Uterus (tissue), 2 donors: ENCODE results near the gene SKP1.

Experiments
- POLR2A ChIP-seq, 2 donors: fragments of 450-650 bp; IDR thresholded peaks; one replicate each; pipeline ENCODE4 v1.6.1; 2016; ENCODE audit warnings: antibody characterized with exemption in 2 of 2, mild to moderate bottlenecking in 1 of 2, moderate library complexity in 1 of 2
- TF ChIP-seq, protein P1 (sequence below), 4 experiments: fragments of 200-600 bp in 2 of 4; fragments of 450-650 bp in 2 of 4; sonication (generic) in 2 of 4; IDR thresholded peaks; one replicate each; pipeline ENCODE4 v1.5.1; 2016 to 2019; ENCODE audit warnings: antibody characterized with exemption in 4 of 4, mild to moderate bottlenecking in 2 of 4, moderate library complexity in 1 of 4

DNA sequence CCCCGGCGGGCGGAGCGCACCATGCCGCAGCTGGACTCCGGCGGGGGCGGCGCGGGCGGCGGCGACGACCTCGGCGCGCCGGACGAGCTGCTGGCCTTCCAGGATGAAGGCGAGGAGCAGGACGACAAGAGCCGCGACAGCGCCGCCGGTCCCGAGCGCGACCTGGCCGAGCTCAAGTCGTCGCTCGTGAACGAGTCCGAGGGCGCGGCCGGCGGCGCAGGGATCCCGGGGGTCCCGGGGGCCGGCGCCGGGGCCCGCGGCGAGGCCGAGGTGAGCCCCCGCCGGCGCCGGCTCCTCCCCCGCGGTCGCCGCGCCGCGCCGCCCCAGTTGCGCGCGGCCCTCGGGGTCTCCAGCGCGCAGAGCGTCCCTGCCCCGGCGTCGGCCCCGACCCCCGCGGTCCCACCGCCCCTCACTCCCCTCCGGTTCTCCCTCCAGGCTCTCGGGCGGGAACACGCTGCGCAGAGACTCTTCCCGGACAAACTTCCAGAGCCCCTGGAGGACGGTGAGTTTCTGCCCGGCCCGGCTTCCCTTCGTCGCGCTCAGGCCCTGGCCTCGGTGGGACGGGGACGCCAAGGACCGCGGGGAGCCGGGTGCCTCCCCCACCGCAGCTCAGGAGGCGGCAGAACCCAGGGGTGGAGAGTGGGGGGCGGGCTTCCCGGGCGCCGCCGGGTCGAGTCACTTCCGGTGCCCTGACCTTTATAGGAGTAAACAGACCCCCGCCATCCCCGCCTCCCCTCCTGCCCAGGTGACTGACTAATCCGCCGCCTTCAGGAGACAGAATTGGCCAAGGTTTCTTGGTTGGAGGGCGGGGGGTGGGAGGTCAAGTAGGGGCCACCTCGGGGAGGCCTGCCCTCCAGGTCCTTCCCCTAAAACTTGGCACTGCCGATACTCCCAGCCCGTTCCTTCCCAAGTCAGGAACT is 61.6 kb downstream of the SKP1 start:
- TF ChIP-seq, protein P1, sequence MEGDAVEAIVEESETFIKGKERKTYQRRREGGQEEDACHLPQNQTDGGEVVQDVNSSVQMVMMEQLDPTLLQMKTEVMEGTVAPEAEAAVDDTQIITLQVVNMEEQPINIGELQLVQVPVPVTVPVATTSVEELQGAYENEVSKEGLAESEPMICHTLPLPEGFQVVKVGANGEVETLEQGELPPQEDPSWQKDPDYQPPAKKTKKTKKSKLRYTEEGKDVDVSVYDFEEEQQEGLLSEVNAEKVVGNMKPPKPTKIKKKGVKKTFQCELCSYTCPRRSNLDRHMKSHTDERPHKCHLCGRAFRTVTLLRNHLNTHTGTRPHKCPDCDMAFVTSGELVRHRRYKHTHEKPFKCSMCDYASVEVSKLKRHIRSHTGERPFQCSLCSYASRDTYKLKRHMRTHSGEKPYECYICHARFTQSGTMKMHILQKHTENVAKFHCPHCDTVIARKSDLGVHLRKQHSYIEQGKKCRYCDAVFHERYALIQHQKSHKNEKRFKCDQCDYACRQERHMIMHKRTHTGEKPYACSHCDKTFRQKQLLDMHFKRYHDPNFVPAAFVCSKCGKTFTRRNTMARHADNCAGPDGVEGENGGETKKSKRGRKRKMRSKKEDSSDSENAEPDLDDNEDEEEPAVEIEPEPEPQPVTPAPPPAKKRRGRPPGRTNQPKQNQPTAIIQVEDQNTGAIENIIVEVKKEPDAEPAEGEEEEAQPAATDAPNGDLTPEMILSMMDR (IDR thresholded peaks at IDR 0.05): no peak
- TF ChIP-seq POLR2A (IDR thresholded peaks at IDR 0.05): no peak
